H9 (cell line): ENCODE measurements around the gene SLC25A42. TPM values are rescaled to one million over a fixed set of nuclear protein-coding genes. Genes with fewer than 3 reads are reported as not detected.

Source experiments
- DNase-seq: peaks from one replicate; pipeline ENCODE4 v3.0.0-alpha.2; 2017
- H2AFZ ChIP-seq: one replicate; pipeline ENCODE4 v1.6.1; 2013; ENCODE audit warnings: mild to moderate bottlenecking, low read length, control low read depth, moderate library complexity
- H2AK5ac ChIP-seq: 2 replicates; pipeline ENCODE4 v1.6.1; 2013; ENCODE audit warnings: low read length, control low read depth, mixed read lengths; ENCODE audit not compliant: insufficient read length
- H2BK120ac ChIP-seq: one replicate; pipeline ENCODE4 v1.6.1; 2013; ENCODE audit warnings: low read depth, mild to moderate bottlenecking, low read length, control low read depth, inconsistent platforms; ENCODE audit not compliant: poor library complexity, severe bottlenecking
- H2BK12ac ChIP-seq: 2 replicates; pipeline ENCODE4 v1.6.1; 2013; ENCODE audit warnings: low read length, control low read depth, mixed read lengths, low read depth; ENCODE audit not compliant: insufficient read length
- H2BK15ac ChIP-seq: 2 replicates; pipeline ENCODE4 v1.6.1; 2013; ENCODE audit warnings: low read depth, low read length, control low read depth
- H2BK20ac ChIP-seq: one replicate; pipeline ENCODE4 v1.6.1; 2013; ENCODE audit warnings: low read depth, mild to moderate bottlenecking, low read length, control low read depth, inconsistent platforms; ENCODE audit not compliant: poor library complexity, severe bottlenecking
- H2BK5ac ChIP-seq: 2 replicates; pipeline ENCODE4 v1.6.1; 2013; ENCODE audit warnings: low read length, control low read depth, mixed read lengths; ENCODE audit not compliant: insufficient read length
- H3K14ac ChIP-seq: 2 replicates; pipeline ENCODE4 v1.6.1; 2013; ENCODE audit warnings: low read length, control low read depth; ENCODE audit not compliant: insufficient read depth
- H3K18ac ChIP-seq: 2 replicates; pipeline ENCODE4 v1.6.1; 2013; ENCODE audit warnings: low read depth, mild to moderate bottlenecking, mixed read lengths, low read length, control low read depth; ENCODE audit not compliant: insufficient read length
- H3K23ac ChIP-seq: 2 replicates; pipeline ENCODE4 v1.6.1; 2013; ENCODE audit warnings: low read length, control low read depth, mixed read lengths, low read depth; ENCODE audit not compliant: insufficient read length
- H3K23me2 ChIP-seq: 2 replicates; pipeline ENCODE4 v1.6.1; 2013; ENCODE audit warnings: low read depth, mild to moderate bottlenecking, mixed read lengths, low read length, control low read depth; ENCODE audit not compliant: insufficient read length, poor library complexity, severe bottlenecking
- H3K27ac ChIP-seq: 2 replicates; pipeline ENCODE4 v1.5.1; 2013; ENCODE audit warnings: low read length, control low read depth, mixed read lengths, low read depth; ENCODE audit not compliant: insufficient read length
- H3K27me3 ChIP-seq: 2 replicates; pipeline ENCODE4 v1.6.1; 2013; ENCODE audit warnings: low read length, control low read depth, inconsistent platforms; ENCODE audit not compliant: insufficient read depth
- H3K4ac ChIP-seq: 2 replicates; pipeline ENCODE4 v1.6.1; 2013; ENCODE audit warnings: low read depth, mild to moderate bottlenecking, control low read depth, inconsistent platforms, low read length, moderate library complexity
- H3K4me1 ChIP-seq: 2 replicates; pipeline ENCODE4 v1.6.1; 2013; ENCODE audit warnings: low read length, control low read depth, inconsistent platforms; ENCODE audit not compliant: insufficient read depth
- H3K4me2 ChIP-seq: 2 replicates; pipeline ENCODE4 v1.6.1; 2013; ENCODE audit warnings: low read length, control low read depth, mixed read lengths; ENCODE audit not compliant: insufficient read length, insufficient read depth
- H3K56ac ChIP-seq: 2 replicates; pipeline ENCODE4 v1.6.1; 2013; ENCODE audit warnings: low read depth, mild to moderate bottlenecking, mixed read lengths, low read length, control low read depth; ENCODE audit not compliant: insufficient read length
- H3K79me1 ChIP-seq: 2 replicates; pipeline ENCODE4 v1.6.1; 2013; ENCODE audit warnings: low read depth, mild to moderate bottlenecking, moderate library complexity, low read length, control low read depth, inconsistent platforms; ENCODE audit not compliant: insufficient read depth, poor library complexity, severe bottlenecking
- H3K79me2 ChIP-seq: 2 replicates; pipeline ENCODE4 v1.6.1; 2013; ENCODE audit warnings: low read length, control low read depth, inconsistent platforms; ENCODE audit not compliant: insufficient read depth
- H3K9ac ChIP-seq: 2 replicates; pipeline ENCODE4 v1.6.1; 2013; ENCODE audit warnings: low read length, control low read depth, mixed read lengths; ENCODE audit not compliant: insufficient read length; ENCODE audit errors: extremely low read depth
- H3K9me3 ChIP-seq: one replicate; pipeline ENCODE4 v1.6.1; 2013; ENCODE audit warnings: low read depth, low read length, inconsistent platforms; ENCODE audit not compliant: control insufficient read depth
- H3T11ph ChIP-seq: one replicate; pipeline ENCODE4 v1.6.1; 2013; ENCODE audit warnings: mild to moderate bottlenecking, low read length, control low read depth, inconsistent platforms
- H4K20me1 ChIP-seq: one replicate; pipeline ENCODE4 v1.6.1; 2013; ENCODE audit not compliant: control insufficient read depth, insufficient read length, insufficient read depth
- H4K5ac ChIP-seq: 2 replicates; pipeline ENCODE4 v1.6.1; 2013; ENCODE audit warnings: low read depth, mild to moderate bottlenecking, mixed read lengths, low read length, control low read depth; ENCODE audit not compliant: insufficient read length
- H4K8ac ChIP-seq: replicated peaks from 2 replicates; pipeline ENCODE4 v1.6.1; 2013; ENCODE audit warnings: low read length, control low read depth, mixed read lengths, low read depth; ENCODE audit not compliant: insufficient read length
- H4K91ac ChIP-seq: 2 replicates; pipeline ENCODE4 v1.6.1; 2013; ENCODE audit warnings: low read depth, mild to moderate bottlenecking, moderate library complexity, mixed read lengths, low read length, control low read depth; ENCODE audit not compliant: insufficient read length
- H3K27ac Mint-ChIP-seq, 3 experiments: 2 replicates in 2 of 3; 3 replicates in 1 of 3; pipeline ENCODE4 v1.8.0; 2020 to 2021; ENCODE audit warnings: mixed read lengths in 3 of 3, mild to moderate bottlenecking in 1 of 3, moderate library complexity in 1 of 3
- H3K27me3 Mint-ChIP-seq: 2 replicates; pipeline ENCODE4 v1.8.0; 2021; ENCODE audit warnings: low read depth, mild to moderate bottlenecking, moderate library complexity, mixed read lengths
- H3K36me3 Mint-ChIP-seq, 3 experiments: 2 replicates in 2 of 3; 3 replicates in 1 of 3; pipeline ENCODE4 v1.8.0; 2020 to 2021; ENCODE audit warnings: low read depth in 3 of 3, mixed read lengths in 3 of 3; ENCODE audit not compliant: insufficient read depth in 1 of 3
- H3K4me1 Mint-ChIP-seq, 2 experiments: 2 replicates each; pipeline ENCODE4 v1.8.0; 2020; ENCODE audit warnings: mixed read lengths in 2 of 2
- H3K4me3 Mint-ChIP-seq, 2 experiments: 2 replicates in 1 of 2; 3 replicates in 1 of 2; pipeline ENCODE4 v1.8.0; 2020 to 2021; ENCODE audit warnings: mild to moderate bottlenecking in 2 of 2, mixed read lengths in 2 of 2, moderate library complexity in 1 of 2
- H3K9me3 Mint-ChIP-seq, 2 experiments: 2 replicates in 1 of 2; 3 replicates in 1 of 2; pipeline ENCODE4 v1.8.0; 2020; ENCODE audit warnings: mild to moderate bottlenecking in 2 of 2, mixed read lengths in 2 of 2, moderate library complexity in 1 of 2
- CTCF ChIP-seq: fragments of 200-600 bp; sonication (generic); conservative IDR thresholded peaks from 3 replicates; pipeline ENCODE4 v1.8.0; 2021; ENCODE audit warnings: antibody characterized with exemption, mild to moderate bottlenecking
- WGBS: extraction: QIAGEN DNeasy Blood & Tissue Kit; methylation state at CpG from one replicate; pipeline ENCODE4 v1.1.7; 2013; ENCODE audit warnings: missing lambda C conversion rate, low lambda C conversion rate, mixed read lengths; ENCODE audit not compliant: insufficient read length; ENCODE audit errors: extremely low coverage; 5-methylcytosine and 5-hydroxymethylcytosine counted together
- total RNA-seq: library from RNA; stranded (reverse); gene quantifications from 2 replicates; pipeline ENCODE4 v1.2.1, GENCODE V29; 2021

Gene SLC25A42
- total RNA-seq, 1 experiment from 2014 or later = 3.6 TPM

- Histone ChIP-seq H3K18ac (no peak overlapping the region), H2BK5ac (no peak overlapping the region), H4K91ac (no peak overlapping the region), H3T11ph (no peak overlapping the region), H2BK15ac (no peak overlapping the region), H2AFZ (no peak overlapping the region), H2BK120ac (no peak overlapping the region), H3K9ac (no peak overlapping the region), H3K23ac (no peak overlapping the region), H3K23me2 (peaks cover 11% of the 10 kb centered on the region), H2BK12ac (no peak overlapping the region), H4K5ac (no peak overlapping the region), H2AK5ac (no peak overlapping the region), H3K27me3 (no peaks in the 10 kb centered on the region), H3K4ac (no peak overlapping the region), H4K8ac (no peak overlapping the region), H3K4me2 (peak overlapping the region; percentile 96), H4K20me1 (no peaks in the 10 kb centered on the region), H3K14ac (no peak overlapping the region), H3K56ac (no peak overlapping the region), H3K27ac (no peak overlapping the region), H3K79me1 (peaks cover 14% of the 10 kb centered on the region), H2BK20ac (no peak overlapping the region), H3K9me3 (no peaks in the 10 kb centered on the region), H3K79me2 (peaks cover 14% of the 10 kb centered on the region; the same call in 1 of the 2 replicates), H3K4me1 (no peaks in the 10 kb centered on the region)
- Mint-ChIP-seq H3K9me3 (peaks cover 4 to 6% of the 10 kb centered on the region in 2 experiments; a peak in 4 of 5 replicates), H3K4me1 (peaks cover 10 to 15% of the 10 kb centered on the region in 2 experiments), H3K36me3 (peaks cover 43 to 55% (median 54%) of the 10 kb centered on the region in 3 experiments), H3K27ac (peak overlapping the region; percentile 77 to 91 (median 90); a peak in 6 of 7 replicates), H3K4me3 (peak overlapping the region; percentile 82 to 94), H3K27me3 (no peaks in the 10 kb centered on the region)
- DNase-seq = no peak
- WGBS = no CpG with 5 or more reads among the region's 5 CpGs
- no peak for TF ChIP-seq CTCF
These were observed 31.9 kb upstream of the SLC25A42 start for GRCh38 chr19:19031891-19032290.
